ENCODE data around the gene SLC39A9. TPM values are rescaled to one million over a fixed set of nuclear protein-coding genes. Genes with fewer than 3 reads are reported as not detected.

Gene SLC39A9
- total and polyA plus RNA-seq, 2 experiments from 2014 or later, result 23.7 to 36.8 TPM

DNA sequence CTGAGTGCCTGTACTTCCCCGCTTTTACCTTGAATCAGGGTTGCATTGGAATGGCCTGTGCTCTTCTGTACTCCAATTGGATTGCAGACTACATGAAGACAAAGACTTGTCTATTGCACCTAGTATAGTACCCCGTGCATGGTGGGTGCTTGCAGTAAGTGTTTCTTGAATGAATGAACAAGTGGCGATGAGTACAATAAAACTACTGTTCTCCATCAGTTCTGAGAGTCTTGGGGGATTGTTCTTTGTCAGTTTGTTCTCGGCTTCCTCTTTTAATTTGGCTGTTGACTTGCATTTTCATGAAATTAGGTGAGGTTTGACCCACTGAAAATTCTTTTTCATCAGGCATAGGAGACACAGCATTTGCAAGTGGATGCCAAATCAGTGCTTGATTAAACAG lies 34.5 kb upstream of the SLC39A9 start:
- H3K27me3 ChIP-seq, result no peaks in the 10 kb centered on the region
- H3K4me1 ChIP-seq (ENCODE audit: low read depth), result no peaks in the 10 kb centered on the region
- TF ChIP-seq, protein P1, sequence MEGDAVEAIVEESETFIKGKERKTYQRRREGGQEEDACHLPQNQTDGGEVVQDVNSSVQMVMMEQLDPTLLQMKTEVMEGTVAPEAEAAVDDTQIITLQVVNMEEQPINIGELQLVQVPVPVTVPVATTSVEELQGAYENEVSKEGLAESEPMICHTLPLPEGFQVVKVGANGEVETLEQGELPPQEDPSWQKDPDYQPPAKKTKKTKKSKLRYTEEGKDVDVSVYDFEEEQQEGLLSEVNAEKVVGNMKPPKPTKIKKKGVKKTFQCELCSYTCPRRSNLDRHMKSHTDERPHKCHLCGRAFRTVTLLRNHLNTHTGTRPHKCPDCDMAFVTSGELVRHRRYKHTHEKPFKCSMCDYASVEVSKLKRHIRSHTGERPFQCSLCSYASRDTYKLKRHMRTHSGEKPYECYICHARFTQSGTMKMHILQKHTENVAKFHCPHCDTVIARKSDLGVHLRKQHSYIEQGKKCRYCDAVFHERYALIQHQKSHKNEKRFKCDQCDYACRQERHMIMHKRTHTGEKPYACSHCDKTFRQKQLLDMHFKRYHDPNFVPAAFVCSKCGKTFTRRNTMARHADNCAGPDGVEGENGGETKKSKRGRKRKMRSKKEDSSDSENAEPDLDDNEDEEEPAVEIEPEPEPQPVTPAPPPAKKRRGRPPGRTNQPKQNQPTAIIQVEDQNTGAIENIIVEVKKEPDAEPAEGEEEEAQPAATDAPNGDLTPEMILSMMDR (IDR thresholded peaks at IDR 0.05; ENCODE audit: low read depth, low read length), result no peak
- H3K36me3 ChIP-seq, result no peaks in the 10 kb centered on the region
- H3K4me3 ChIP-seq, result no peak overlapping the region
- no peak overlapping the region for H3K27ac ChIP-seq
- no peaks in the 10 kb centered on the region for H3K9me3 ChIP-seq (ENCODE audit: low read depth)
- DNase-seq (ENCODE audit: low read depth in 1 of 2, low spot score in 1 of 2), result no peak

DNA sequence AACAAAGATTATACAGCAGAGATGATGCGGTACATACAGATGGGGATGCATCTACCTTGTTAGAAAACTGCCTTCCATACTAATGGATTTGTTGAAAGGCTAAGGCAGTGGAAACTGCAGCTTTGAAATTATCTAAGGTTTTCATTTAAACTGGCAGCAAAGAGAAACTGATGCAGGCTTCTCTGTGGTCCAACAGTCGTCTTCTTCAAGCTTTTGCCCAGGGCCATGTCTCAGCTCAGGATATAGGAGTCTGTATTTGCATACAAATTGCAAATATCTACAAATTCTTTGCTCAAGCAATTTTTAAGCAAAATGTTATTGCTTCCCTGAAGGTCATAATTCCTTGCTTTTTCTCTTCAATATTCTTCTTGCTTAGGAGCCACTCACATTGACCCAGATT lies 34.1 kb upstream of the SLC39A9 start:
- Histone ChIP-seq H3K27ac (no peak overlapping the region), H3K4me3 (no peak overlapping the region), H3K4me1 (ENCODE audit: low read depth) (no peaks in the 10 kb centered on the region), H3K27me3 (no peaks in the 10 kb centered on the region), H3K9me3 (ENCODE audit: low read depth) (no peaks in the 10 kb centered on the region), H3K36me3 (no peaks in the 10 kb centered on the region)
- no peak for DNase-seq (ENCODE audit: low read depth in 1 of 2, low spot score in 1 of 2)
- TF ChIP-seq, protein P1 (IDR thresholded peaks at IDR 0.05; ENCODE audit: low read depth, low read length), result no peak

DNA sequence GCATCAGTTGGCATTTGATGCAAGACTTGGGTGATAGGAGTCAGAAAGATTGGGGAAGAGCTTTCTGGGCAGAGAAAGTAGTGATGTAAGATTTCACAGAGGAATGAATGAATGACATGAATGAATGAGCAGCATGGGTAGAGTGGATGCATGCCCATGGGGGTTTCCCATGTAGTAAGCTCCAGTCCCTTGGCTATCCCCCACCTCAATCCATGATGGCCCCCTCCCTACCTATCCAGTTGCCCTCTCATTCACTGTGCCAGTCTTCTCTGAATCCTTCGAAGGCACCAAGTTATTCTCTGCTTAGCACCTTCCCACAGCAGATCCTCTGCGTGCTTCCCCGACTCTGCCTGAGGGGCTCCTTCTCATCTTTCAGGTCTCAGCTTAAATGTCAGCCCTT lies 32.4 kb upstream of the SLC39A9 start:
- no peak overlapping the region for H3K4me3 ChIP-seq
- TF ChIP-seq, protein P1 (IDR thresholded peaks at IDR 0.05; ENCODE audit: low read depth, low read length), result no peak
- no peak for DNase-seq (ENCODE audit: low read depth in 1 of 2, low spot score in 1 of 2)

DNA sequence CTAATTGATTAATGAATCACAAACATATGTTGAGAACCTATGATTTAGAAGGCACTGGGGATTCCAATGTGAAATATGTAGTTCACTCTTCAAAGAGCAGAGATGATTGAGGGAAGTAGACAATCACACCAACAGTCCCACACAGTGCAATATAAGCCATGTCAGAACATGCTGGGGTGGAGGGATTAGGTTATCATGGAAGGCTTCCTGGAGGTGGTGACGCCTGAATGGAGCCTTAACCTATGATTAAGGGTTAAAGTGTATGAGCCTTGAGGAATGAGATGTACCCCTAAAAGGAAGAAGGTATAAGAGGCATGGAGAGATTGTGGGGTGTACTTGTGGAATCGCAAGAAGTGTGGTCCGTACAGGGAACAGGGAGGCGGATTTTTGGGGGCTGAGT lies 31.7 kb upstream of the SLC39A9 start:
- no peaks in the 10 kb centered on the region for H3K27me3 ChIP-seq
- H3K4me1 ChIP-seq (ENCODE audit: low read depth), result no peaks in the 10 kb centered on the region
- H3K4me3 ChIP-seq, result no peak overlapping the region
- DNase-seq (ENCODE audit: low read depth in 1 of 2, low spot score in 1 of 2), result no peak
- H3K9me3 ChIP-seq (ENCODE audit: low read depth), result no peaks in the 10 kb centered on the region
- no peaks in the 10 kb centered on the region for H3K36me3 ChIP-seq
- H3K27ac ChIP-seq, result no peak overlapping the region
- TF ChIP-seq, protein P1 (IDR thresholded peaks at IDR 0.05; ENCODE audit: low read depth, low read length), result no peak

More for the DNA sequence above, 32.4 kb upstream of the SLC39A9 start:
- Histone ChIP-seq H3K36me3 (no peaks in the 10 kb centered on the region), H3K4me1 (ENCODE audit: low read depth) (no peaks in the 10 kb centered on the region), H3K27me3 (no peaks in the 10 kb centered on the region), H3K27ac (no peak overlapping the region), H3K9me3 (ENCODE audit: low read depth) (no peaks in the 10 kb centered on the region)

DNA sequence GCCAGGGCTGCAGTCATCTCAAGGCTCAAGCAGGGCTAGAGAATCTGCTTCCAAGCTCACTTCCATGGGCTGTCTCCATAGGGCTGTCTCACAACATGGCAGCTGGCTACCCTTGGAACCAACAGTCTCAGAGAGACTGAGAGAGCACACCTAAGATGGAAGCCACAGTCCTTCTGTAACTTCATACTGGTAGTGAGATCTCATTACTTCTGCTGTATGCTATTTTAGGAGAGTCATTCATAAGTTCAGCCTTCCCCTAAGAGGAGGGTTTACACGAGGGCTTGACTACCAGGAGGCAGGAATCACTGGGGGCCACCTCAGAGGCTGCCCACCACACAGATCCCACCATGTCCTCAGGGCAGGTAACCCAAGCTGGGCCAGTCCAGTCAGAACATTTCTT lies 30.1 kb upstream of the SLC39A9 start:
- Histone ChIP-seq H3K27ac (no peak overlapping the region), H3K27me3 (no peaks in the 10 kb centered on the region), H3K4me1 (ENCODE audit: low read depth) (no peaks in the 10 kb centered on the region), H3K36me3 (no peaks in the 10 kb centered on the region), H3K9me3 (ENCODE audit: low read depth) (no peaks in the 10 kb centered on the region), H3K4me3 (no peak overlapping the region)
- TF ChIP-seq, protein P1 (IDR thresholded peaks at IDR 0.05; ENCODE audit: low read depth, low read length), result no peak
- DNase-seq (ENCODE audit: low read depth in 1 of 2, low spot score in 1 of 2), result no peak

DNA sequence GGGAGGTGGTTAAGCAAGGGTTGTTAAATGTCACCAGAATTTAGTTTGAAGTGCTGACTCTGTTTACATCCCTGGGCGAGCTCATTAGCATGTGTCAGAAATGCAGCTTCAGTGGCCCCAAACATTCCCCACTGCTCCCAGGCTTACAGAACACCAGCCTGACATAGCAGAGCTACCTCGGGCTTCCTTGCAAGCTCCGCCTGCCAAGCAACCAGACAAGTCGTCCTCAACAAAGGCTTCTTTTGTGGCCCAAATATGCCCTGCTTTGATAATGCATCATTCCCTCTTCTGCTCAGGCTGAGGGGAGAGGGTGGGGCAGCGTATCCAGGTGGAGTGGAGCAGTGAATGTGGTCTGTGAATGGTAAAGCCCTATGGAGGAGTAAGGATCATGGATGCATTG lies 28.4 kb upstream of the SLC39A9 start:
- Histone ChIP-seq H3K4me1 (ENCODE audit: low read depth) (no peaks in the 10 kb centered on the region), H3K27me3 (no peaks in the 10 kb centered on the region), H3K27ac (no peak overlapping the region), H3K9me3 (ENCODE audit: low read depth) (no peaks in the 10 kb centered on the region), H3K4me3 (no peak overlapping the region), H3K36me3 (no peaks in the 10 kb centered on the region)
- no peak for DNase-seq (ENCODE audit: low read depth in 1 of 2, low spot score in 1 of 2)
- TF ChIP-seq, protein P1 (IDR thresholded peaks at IDR 0.05; ENCODE audit: low read depth, low read length), result no peak

All from cardiac muscle cell (in vitro differentiated cells and primary cell).